NCI-H2227 (cell line): Measurements from ENCODE around the gene IGHMBP2.
"Not testable (repeated sequence)": the region's sequence is repeated elsewhere in the genome, so short reads cannot be mapped to it uniquely, and the experiment has no call there.

Experiments used
- DNase-seq: peaks from one replicate; lab custom pipeline; 2025; ENCODE audit not compliant: unreplicated experiment; lab: John Stamatoyannopoulos, UW

Gene IGHMBP2

DNA sequence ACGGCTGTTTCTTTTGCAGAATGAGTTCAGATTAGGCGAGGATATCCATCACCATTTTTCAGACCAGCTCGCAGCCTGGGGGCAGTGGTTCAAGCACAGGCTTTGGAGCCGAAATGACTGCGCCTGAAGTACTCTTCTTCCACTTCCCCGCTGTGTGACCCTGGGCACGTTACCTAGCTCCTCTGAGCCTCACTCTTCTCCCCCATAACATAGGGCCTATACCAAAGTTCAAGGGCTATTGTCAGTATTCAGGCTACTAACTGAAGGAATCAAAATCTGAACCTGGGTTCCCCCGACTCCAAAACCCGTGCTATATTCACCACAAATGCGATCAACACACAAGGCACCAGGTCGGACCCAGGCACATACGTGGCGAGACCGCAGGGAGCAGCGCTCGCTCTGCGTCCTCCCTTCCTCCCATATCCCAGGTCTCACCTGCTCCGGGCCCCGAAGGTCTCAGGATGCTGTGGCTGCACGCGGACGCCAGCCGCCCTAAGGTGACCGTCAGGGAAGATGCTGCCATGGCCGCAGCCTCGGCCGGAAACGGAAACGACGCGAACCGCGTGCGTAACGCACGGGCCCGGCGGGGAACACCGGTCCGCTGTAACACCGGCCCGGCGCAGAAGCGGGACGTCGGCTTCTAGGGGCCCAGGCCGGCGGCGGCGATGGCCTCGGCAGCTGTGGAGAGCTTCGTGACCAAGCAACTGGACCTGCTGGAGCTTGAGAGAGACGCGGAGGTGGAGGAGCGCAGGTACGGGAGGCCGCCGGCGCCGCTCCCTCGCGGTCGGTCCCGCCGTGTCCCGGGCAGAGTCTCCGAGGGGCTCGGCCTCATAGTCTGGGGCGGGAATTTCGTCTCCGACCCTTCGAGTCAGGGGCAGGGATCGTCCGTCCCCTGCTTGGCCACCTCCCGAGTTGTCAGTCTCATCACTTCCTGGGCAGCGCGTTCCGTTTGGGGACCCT lies at the start of gene IGHMBP2, which contains the start of gene MRPL21:
TSS of gene IGHMBP2 (plus strand) at position 604 of the 960 bp plus-strand sequence. CDS start at position 666, 62 bp downstream.
TSS of gene MRPL21 (minus strand) at position 545 of the 960 bp plus-strand sequence. CDS start at position 523, 22 bp downstream.
- DNase-seq: peak; percentile 92

DNA sequence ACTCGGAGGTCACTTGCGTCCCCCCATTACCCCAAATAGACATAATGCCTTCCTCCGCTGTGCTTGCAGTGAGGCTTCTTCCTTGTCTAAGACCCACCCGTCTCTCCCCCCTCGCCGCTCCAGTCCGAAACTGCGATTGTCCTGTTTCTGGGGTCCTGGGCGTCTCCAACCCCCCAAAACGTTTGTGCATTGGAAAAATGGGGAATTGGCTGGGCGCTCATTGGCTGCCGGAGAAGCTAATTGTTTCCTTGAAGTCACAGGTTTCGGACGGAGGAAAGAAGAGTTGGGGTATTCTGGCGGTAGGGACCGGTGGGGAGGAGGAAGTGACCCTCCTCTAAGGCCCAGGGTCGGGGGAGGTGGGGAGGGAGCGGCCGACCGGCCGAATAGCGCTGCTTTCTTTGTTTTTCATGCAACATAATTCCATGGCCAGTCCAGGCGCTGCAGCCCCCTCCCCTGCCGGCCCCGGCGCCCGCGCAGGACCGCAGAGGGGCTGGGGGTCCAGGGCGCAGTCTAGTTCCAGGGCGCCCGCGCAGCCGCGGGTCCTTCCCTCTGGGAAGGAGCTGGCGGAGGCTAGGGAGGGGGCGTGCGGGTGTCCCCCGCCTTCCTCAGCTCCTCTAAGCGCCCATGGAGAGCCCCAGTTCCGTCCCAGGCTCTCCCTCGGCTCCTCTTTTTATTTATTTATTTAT lies 49.3 kb upstream of the IGHMBP2 start:
- no peak for DNase-seq

DNA sequence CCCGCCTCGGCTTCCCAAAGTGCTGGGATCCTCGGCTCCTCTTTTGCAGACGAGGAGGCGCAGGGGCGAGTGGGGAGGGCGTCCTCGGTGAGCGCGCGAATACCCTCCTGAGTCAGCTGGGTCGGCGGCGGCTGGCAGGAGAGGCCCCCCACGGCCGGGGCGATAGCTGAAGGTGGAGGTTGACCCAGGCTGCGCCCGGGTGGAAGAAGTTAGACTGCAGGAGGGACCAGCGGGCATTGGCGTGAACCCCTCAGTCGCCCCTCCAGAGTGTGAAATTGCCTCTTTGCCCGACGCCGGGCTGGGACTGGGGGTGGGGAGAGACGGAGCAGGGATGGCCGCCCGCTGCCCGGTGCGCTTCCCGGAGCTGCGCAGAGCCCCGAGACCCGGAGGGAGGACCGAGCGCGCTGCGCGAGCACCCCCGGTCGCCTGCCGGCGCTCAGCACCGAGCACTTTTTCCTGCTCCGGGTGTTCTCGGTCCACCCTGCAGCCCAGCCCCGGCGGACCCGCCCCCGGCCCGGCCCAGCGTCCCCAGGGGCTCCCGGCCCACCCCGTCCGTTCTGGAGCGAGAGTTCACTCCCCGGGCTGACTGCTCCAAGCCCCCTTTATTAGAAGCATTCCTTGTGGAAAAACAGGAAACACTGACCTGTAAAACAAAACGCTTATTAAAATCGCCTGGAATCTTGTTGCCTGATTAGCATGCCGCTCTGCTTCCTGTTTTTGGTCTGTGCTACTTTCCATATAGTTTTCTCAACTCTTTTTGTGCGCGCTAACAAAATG lies 48.3 kb upstream of the IGHMBP2 start:
- peak; percentile 18 for DNase-seq

DNA sequence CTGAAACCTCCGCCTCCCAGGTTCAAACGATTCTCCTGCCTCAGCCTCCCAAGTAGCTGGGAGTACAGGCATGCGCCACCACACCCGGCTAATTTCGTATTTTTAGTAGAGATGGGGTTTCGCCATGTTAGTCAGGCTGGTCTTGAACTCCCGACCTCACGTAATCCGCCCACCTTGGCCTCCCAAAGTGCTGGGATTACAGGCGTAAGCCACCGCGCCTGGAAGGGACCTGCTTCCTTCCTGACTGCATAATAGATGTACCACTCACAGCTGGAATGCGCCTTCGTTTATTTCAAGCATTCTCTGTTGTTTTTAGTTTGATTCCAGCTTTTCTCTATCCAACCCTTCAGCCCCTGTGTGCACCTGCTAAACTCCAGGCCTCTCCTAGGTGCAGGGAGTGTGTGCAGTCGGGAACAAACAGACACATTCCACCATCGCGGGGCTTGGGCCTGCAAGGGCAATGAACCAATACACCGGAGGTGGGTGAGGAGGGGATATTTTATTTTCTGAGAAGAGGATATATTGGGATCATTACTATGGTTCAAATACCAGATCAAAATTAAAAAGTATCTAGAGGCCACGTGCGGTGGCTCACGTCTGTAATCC lies 47.2 kb upstream of the IGHMBP2 start:
- DNase-seq: not testable (repeated sequence)

DNA sequence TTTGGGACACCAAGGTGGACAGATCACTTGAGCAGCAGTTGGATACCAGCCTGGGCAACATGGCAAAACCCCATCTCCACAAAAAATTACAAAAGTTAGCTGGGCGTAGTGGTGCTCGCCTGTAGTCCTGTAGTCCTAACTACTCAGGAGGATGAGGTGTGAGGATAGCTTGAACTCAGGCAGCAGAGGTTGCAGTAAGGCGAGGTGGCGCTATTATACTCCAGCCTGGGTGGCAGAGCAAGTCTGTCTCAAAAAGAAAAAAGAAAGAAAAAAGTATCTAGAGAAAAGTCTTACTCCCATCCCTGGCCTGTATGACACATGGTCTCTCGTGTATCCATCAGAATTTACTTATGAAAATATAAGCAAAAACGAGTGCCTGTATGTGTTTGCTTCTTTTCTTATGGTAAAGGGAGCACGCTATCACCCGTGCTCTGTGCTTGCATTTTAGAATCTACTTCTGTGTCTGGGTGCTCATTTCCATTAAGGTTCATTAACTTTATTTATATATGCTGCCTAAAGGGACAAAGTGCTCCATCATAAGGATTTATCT lies 46.6 kb upstream of the IGHMBP2 start:
- no peak for DNase-seq

DNA sequence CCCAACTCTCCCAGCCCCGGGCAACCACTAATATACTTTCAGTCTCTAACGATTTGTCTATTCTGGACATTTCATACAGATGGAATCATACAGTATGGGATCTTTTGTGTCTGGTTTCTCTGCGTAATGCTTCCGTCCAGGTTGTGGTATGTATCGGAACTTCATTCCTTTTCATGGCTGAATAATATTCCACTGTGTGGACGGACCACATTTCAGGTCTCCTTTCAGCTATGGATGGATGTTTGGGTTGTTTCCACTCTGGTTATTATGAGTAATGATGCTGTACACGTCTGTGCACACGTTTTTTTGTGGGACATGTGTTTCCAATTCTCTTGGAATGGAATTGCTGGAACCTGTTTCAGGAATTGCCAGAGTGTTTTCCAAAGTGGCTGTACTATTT lies 44.6 kb upstream of the IGHMBP2 start:
- no peak for DNase-seq

DNA sequence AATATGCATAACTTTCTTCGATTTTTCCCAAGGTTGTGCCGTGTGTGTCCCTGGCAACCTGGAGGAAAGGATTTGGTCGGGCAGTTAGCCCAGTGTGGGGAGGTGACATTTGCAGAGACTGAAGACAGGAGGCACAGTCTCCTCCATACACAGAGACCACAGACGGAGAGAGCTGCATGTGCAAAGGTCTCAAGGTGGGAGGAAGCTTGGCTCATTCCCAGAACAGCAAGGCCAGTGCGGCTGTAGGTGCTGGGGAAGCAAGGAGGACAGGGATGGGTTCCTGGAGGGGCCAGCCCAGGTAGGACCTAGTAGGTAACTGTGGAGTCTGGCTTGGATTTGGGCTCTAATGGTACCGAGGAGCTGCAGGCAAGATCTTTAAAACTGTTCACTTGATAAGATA lies 41.3 kb upstream of the IGHMBP2 start:
- DNase-seq: no peak

DNA sequence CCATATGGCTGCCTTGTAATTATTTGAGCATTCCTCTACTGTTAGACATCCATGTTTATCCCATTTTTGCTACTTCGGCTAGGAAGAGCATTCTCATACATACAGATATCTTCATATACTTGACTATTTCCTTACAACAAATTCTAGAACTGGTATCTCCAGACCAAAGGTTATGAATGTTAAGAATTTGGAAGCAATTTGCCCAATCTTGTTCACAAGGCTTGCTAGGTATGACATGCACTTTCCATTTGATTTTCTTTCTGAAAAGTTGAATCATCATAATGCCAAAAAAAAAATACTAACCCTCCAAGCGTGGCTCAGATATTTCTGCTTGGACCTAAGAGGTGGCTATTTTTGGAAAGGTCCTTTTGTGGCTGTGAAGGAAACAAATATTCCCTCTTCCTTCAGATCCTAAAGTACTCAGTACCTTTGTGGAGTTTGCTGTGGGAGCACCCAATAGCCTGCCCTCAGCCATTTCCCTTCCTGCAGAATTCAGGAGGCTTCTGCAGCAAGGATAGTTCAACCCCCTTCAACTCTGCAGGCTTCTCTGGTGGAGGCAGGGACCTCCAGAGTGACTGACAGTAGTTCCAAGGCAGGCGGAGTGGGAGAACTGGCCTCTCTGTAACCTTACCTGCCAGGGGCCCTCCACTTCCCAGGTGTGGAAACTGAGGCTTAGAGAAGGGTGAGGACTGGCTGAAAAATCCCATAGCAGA lies 40.0 kb upstream of the IGHMBP2 start:
- DNase-seq: no peak

DNA sequence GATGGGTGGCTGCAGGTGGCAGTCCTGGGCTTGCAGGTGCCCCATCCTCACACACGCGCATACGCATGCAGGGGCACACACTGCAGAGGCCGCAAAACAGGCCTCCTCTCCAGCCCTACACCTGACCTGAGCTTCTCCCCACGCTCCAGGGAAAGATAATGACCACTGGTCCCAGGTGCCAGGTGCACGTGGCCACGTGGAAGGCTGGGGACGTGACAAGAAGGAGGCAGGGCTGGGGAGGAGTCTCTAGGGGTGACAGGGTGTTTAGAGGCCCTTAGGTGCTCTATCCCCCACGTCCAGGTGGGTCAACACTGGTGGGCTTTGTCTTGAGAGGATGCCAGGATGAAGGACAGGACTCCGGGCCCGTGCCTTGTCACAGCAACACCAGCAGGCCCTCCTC lies 38.5 kb upstream of the IGHMBP2 start:
- DNase-seq: no peak

DNA sequence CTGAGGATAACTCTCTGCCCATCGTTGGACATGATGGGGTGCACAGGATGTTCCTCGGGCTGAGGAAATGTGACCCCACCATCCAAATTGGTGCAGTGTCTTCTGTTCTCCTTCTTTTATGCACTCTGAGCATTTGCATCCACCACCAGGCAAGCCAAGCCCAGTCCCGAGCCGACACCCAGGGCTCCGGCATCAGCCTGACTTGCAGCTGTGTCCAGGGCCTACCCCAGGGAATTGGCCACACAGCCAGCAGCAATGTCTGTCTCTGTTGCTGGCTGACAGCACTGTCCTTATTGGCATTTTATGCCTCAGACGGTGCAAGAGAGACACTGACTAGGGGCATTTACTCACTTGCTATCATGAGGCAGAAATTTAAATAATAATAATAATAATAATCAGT lies 36.6 kb upstream of the IGHMBP2 start:
- no peak for DNase-seq

DNA sequence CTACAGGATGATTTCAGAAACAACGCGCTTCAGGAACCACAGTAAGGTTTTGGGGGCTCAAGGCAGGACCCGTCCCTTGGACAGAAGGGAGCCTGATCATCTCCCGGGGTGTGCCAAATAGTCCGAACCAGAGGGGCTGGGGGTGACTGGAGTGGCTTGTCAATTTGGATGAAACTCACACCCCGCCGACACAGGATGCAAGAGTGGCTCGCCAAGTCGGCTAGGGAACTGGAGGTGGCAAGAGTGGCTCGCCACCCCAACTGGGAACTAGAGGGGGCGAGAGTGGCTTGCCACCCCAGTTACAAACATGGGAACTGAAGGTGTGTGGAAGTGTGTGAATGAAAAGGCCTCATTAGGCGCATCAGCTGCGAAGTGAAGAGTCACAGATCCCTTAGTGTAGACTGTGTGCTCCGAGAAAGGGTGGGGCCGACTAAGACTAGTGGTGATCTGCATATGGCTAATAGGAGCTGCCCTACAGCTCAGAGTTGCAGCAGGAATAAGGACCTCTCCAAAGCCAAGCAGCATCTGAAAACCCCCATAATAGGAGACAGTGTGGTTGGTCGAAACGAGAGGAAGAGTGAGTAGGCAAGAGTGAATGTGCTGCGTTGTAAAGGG lies 35.4 kb upstream of the IGHMBP2 start:
- DNase-seq: no peak

DNA sequence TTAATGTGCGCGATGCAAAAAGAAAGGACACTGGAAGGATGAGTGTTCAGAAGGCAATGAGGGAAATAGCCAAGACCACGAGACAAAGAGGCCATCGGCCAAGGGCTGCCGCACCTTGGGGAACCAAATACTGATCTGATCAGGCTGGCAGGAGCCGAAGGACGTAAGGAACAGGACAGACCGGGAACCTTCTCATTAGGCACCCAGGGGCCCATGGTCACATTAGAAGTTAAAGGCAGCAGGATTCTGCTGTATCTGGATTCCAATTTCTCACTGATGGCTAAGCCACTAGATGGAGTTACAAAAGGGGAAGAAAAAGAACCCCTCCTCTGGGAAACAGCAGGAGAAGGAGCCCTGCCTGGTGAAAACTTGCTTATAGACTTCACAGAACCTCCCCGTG lies 33.2 kb upstream of the IGHMBP2 start:
- no peak for DNase-seq

DNA sequence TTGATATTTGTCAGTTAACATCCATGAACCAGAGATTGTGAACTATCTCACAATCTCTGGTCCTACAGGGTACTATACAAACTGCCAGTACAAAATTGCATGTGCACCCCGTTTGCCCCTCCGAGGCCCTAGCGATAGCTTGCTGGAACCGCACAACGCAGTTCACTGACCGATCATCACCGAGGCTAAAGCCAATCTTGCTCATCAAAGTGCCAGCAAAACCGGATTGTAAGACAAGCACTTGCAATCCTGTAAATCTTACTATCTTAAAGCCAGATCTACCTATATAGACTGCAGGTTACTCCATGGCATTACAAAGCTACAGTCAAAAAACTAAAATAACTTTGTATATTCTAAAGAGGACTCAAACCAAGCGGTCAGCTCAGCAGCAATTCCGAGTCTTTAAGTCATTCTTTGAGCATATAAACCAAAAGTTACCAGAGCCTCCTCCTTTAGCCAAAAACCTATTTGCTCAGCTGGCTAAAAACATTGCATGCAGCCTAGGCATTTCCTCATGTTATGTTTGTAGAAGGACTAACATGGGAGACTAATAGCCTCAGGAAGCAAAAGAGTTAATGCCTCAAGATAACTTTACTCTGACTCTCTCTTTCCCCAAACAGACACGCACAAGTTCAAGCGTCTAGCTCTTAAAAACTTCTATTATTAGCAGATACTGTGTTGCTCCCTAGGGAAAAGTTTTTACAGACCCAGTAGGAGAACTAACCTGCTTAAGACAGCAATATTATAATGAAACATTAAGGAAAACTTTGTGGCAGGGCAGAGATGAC lies 31.3 kb upstream of the IGHMBP2 start:
- no peak for DNase-seq

DNA sequence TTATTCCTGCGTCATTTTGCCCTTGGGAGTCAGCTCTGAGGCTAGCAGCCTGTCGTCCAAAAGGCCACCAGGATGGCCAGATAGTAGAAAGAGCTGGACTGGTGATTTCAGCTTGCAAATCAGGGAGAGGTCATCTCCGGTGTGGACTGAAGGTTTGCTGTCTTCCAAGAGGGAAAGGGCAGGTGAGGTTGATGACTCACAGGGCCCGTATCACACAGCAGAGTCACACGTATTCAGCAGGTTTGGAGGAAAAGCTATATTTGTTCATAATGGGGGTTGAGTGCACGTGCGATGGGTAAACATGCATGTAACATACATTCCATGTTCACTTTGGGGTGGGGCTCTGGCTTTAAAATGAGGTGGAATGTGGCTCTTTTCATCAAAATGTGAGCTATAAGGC lies 25.7 kb upstream of the IGHMBP2 start:
- no peak for DNase-seq

DNA sequence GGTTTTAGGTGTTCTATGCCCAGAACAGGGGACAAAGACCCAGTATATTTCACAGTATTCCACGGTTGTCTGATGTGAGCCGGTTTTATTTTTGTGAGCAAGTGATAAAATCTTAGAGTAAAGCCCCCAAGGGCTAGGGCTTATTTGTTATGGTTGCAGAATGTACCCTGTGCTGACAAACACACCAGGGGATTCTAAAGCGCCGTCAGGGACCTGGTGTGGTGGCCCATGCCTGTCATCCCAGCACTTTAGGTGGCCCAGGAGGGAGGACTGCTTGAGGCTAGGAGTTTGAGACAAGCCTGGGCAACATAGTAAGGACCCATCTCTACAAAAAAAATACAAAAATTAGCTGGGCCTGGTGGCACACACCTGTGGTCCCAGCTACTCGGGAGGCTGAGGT lies 22.8 kb upstream of the IGHMBP2 start:
- no peak for DNase-seq

DNA sequence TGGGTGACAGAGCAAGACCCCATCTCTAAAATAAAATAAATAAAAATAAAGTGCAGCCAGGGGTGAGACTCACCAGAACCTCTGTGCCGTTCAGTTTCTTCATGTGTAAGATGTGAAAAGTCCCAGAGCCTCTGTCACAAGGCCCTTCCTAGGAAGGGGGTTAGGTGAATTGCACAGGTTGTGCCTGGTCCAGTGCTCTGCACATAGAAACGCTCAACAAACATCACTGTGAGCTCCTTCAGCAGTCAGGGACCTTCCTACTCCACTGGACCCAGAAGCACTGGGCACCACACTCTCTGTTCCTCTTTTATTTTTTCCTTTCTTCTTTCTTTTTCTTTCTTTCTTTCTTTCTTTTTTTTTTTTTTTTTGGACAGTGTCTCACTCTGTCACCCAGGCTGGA lies 22.4 kb upstream of the IGHMBP2 start:
- no peak for DNase-seq

DNA sequence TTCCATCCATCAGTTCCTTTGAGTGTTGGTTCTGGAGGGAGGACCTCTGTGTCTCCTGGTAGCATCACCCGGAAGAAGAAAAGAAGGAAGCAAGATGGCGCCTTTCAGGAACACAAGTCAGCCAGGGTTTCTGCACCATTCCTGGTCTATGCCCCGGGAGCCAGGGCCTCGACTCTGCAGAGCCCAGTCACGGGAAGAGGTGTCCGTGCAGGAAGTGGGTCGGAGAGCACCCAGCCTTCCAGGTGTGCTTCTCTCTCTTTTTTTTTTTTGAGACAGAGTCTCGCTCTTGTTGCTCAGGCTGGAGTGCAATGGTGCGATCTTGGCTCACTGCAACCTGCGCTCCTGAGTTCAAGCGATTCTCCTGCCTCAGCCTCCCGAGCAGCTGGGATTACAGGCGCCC lies 21.3 kb upstream of the IGHMBP2 start:
- no peak for DNase-seq

DNA sequence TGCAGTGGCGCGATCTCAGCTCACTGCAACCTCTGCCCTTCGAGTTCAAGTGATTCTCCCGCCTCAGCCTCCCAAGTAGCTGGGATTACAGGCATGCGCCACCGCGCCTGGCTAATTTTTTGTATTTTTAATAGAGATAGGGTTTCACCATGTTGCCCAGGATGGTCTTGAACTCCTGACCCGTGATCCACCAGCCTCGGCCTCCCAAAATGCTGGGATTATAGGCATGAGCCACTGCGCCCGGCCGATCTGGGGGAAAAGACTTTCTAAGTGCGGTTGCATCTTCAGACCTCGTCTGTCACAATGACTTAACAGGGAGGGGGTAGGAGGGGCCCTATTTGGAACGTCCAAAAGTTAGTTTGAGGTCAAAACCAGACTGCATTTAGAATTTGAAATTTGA lies 18.9 kb upstream of the IGHMBP2 start:
- DNase-seq: not testable (repeated sequence)

DNA sequence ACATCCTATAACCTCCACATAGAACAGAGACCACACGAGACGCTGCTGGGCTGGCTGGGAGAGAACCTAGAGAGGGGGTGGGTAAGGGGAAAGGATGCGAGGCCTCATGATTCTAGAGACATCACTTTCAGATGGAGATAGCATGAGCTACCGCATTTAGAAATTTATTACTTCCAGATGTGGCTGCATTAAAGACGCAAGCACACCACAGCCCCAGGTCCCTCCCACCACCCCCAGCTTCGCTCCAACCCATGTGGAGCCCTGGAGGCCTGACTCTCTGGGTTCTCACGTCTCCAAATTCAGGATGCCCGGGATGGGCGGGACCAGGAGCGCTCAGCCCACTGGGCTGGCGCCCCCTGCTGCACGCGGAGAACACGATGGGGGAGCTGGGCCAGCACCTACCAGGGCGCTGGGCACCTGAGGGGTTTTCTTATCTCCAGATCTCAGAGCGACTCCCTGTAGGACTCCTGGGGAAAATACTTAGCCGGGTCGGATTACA lies 13.7 kb upstream of the IGHMBP2 start:
- no peak for DNase-seq
